ENCODE measurements around the gene RAB40C. TPM values are rescaled to one million over a fixed set of nuclear protein-coding genes. Genes with fewer than 3 reads are reported as not detected.

The RAB40C gene
- total and polyA plus RNA-seq, 4 donors = 25.1 to 58.9 (median 43.9) TPM

DNA sequence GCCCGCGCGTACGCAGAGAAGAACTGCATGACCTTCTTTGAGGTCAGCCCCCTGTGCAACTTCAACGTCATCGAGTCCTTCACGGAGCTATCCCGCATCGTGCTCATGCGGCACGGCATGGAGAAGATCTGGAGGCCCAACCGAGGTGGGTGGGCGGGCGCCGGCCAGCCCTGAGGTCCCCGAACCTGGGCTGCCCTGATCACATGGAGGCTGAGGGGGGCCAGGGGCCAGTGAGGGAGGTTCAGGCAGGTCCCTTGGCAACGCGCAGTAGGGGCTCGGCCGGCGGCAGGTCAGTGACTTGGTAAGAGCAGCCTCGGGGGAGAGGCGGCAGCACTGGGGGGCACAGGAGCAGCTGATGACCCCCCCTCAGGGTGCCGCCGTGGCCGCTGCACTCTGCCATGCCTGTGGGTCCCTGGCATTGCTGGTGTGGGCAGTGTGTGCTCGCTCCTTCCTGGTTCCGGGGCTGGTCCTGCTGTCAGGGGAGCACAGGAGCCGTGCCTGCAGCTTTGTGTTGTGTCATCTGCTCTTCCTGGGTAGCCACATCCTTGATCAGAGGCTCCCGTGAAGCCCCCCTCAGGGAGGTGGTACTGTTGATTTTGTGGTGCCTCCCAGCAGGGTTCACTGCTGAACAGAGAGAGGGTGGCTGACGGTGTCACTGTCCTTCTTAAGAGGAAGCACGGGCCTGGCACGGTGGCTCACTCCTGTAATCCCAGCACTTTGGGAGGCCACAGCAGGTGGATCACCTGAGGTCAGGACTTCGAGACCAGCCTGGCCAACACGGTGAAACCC lies 36.3 kb downstream of the RAB40C start:
- DNase-seq = no peak

GRCh38 chr16:626787-627453 lies 37.1 kb downstream of the RAB40C start:
- Histone ChIP-seq H3K4me3 (no peak overlapping the region), H3K27me3 (ENCODE audit: control insufficient read depth in 3 of 3, insufficient read depth in 3 of 3, low read length in 2 of 3) (no peaks in the 10 kb centered on the region), H3K36me3 (ENCODE audit: control insufficient read depth in 4 of 4, insufficient read depth in 4 of 4, low read length in 4 of 4) (peaks cover 0 to 34% (median 5%) of the 10 kb centered on the region in 4 donors), H3K4me1 (ENCODE audit: control insufficient read depth in 5 of 5, insufficient read depth in 5 of 5, low read length in 5 of 5) (peaks cover 0 to 25% (median 13%) of the 10 kb centered on the region in 5 donors), H3K9ac (ENCODE audit: insufficient read depth in 1 of 2, low read length in 2 of 2) (no peak overlapping the region), H3K9me3 (ENCODE audit: control insufficient read depth in 4 of 4, insufficient read depth in 3 of 4, low read length in 3 of 4) (no peaks in the 10 kb centered on the region), H3K27ac (ENCODE audit: low read depth in 1 of 2, low read length in 1 of 2) (peak overlapping the region in 1 of 2 donors; percentile 61)
- WGBS, 2 donors = 95 to 97% methylated on average over 29 of the region's 29 CpGs
- ATAC-seq (ENCODE audit: insufficient read depth, low FRiP score) = no peak
- no peak for TF ChIP-seq CTCF (IDR thresholded peaks at IDR 0.05; ENCODE audit: control extremely low read depth, extremely low read depth)
- no peak for DNase-seq

More for the DNA sequence above, 36.3 kb downstream of the RAB40C start:
- Histone ChIP-seq H3K4me1 (ENCODE audit: control insufficient read depth in 5 of 5, insufficient read depth in 5 of 5, low read length in 5 of 5) (peaks cover 0 to 26% (median 15%) of the 10 kb centered on the region in 5 donors), H3K9ac (ENCODE audit: insufficient read depth in 1 of 2, low read length in 2 of 2) (no peak overlapping the region), H3K9me3 (ENCODE audit: control insufficient read depth in 4 of 4, insufficient read depth in 3 of 4, low read length in 3 of 4) (no peaks in the 10 kb centered on the region), H3K36me3 (ENCODE audit: control insufficient read depth in 4 of 4, insufficient read depth in 4 of 4, low read length in 4 of 4) (peaks cover 0 to 34% (median 5%) of the 10 kb centered on the region in 4 donors), H3K27ac (ENCODE audit: low read depth in 1 of 2, low read length in 1 of 2) (no peak overlapping the region), H3K27me3 (ENCODE audit: control insufficient read depth in 3 of 3, insufficient read depth in 3 of 3, low read length in 2 of 3) (no peaks in the 10 kb centered on the region), H3K4me3 (no peak overlapping the region)
- no peak for TF ChIP-seq CTCF (IDR thresholded peaks at IDR 0.05; ENCODE audit: control extremely low read depth, extremely low read depth)
- WGBS, 2 donors = 92 to 95% methylated on average over 32 to 35 of the region's 35 CpGs
- ATAC-seq (ENCODE audit: insufficient read depth, low FRiP score) = no peak

DNA sequence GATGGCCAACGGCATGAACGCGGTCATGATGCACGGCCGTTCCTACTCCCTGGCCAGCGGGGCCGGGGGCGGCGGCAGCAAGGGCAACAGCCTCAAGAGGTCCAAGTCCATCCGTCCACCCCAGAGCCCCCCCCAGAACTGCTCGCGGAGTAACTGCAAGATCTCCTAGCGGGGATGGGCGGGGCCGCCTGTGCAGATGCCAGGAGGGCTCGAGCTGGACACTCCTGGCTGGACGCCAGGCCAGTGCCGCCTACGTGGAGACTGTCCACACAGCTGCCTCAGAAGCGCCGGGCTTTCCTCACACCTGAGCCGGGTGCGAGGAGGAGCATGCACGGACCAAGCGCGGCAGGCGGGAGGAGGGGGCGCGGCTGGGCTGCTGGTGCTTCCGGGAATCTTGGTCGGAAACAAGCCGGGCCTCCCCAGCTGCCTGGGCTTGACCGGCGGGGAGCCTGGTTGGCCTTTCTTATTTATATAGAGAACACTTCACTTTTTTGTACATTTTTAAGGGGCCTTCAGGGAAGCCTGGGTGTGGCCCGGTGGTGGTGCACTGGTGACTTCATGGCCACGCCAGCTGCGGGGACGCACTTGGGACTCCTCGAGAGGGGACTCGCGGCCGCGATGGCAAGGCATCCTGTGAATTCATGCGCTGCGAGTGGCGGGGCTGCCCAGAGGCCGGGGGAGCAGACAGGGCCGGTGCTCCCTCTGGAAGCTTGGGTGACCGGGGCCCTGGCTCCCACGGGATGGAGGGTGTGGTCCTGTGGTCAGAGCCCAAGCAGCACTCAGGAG lies 37.8 kb downstream of the RAB40C start:
- DNase-seq = peak in 1 of 3 donors; percentile 25
- no peaks in the 10 kb centered on the region for H3K9me3 ChIP-seq (ENCODE audit: control insufficient read depth in 4 of 4, insufficient read depth in 3 of 4, low read length in 3 of 4)
- peaks cover 0 to 20% (median 13%) of the 10 kb centered on the region in 5 donors for H3K4me1 ChIP-seq (ENCODE audit: control insufficient read depth in 5 of 5, insufficient read depth in 5 of 5, low read length in 5 of 5)
- no peak overlapping the region for H3K9ac ChIP-seq (ENCODE audit: insufficient read depth in 1 of 2, low read length in 2 of 2)
- H3K4me3 ChIP-seq = no peak overlapping the region
- H3K36me3 ChIP-seq (ENCODE audit: control insufficient read depth in 4 of 4, insufficient read depth in 4 of 4, low read length in 4 of 4) = peaks cover 0 to 37% (median 5%) of the 10 kb centered on the region in 4 donors
- H3K27me3 ChIP-seq (ENCODE audit: control insufficient read depth in 3 of 3, insufficient read depth in 3 of 3, low read length in 2 of 3) = no peaks in the 10 kb centered on the region
- ATAC-seq (ENCODE audit: insufficient read depth, low FRiP score) = peak; percentile 70
- H3K27ac ChIP-seq (ENCODE audit: low read depth in 1 of 2, low read length in 1 of 2) = peak overlapping the region in 1 of 2 donors; percentile 61
- TF ChIP-seq CTCF (IDR thresholded peaks at IDR 0.05; ENCODE audit: control extremely low read depth, extremely low read depth) = no peak
- WGBS, 2 donors = 78 to 84% methylated on average over 48 to 50 of the region's 50 CpGs

Measured in lung (tissue), 12 donors.